GM12865 (cell line): Measurements from ENCODE around the gene POLR3B.
A peak's percentile ranks its signal among the peaks of the same experiment; 100 is the strongest.
"Not testable (repeated sequence)": the region's sequence is repeated elsewhere in the genome, so short reads cannot be mapped to it uniquely, and the experiment has no call there.

Experiments used
- DNase-seq: peaks from one replicate; pipeline ENCODE4 v3.0.0; 2010; ENCODE audit warnings: low read depth
- H3K4me3 ChIP-seq: 2 replicates; pipeline ENCODE4 v1.5.1; 2011; ENCODE audit warnings: mild to moderate bottlenecking, low read depth, low read length, control low read depth
- CTCF ChIP-seq: IDR thresholded peaks from 2 replicates; pipeline ENCODE4 v1.5.1; 2011; ENCODE audit warnings: low read length, control low read depth, low read depth, inconsistent platforms; ENCODE audit not compliant: insufficient read depth; ENCODE audit errors: missing control alignments

The POLR3B gene

GRCh38 chr12:106357549-106358395, at the start of gene POLR3B:
POLR3B (plus strand) TSS chr12:106357748; CDS start chr12:106357880, 132 bp downstream.
- peak within 1 kb of the TSS; percentile 65 for H3K4me3 ChIP-seq
- peak; percentile 97 for DNase-seq
- peak; percentile 88 for TF ChIP-seq CTCF

- no peak overlapping the region for H3K4me3 ChIP-seq
- TF ChIP-seq CTCF: no peak
- DNase-seq: no peak
These were observed 49.4 kb upstream of the POLR3B start for GRCh38 chr12:106308121-106308520.

GRCh38 chr12:106308611-106309010, 48.9 kb upstream of the POLR3B start:
- no peak for DNase-seq
- no peak for TF ChIP-seq CTCF
- H3K4me3 ChIP-seq: no peak overlapping the region

GRCh38 chr12:106309671-106310505, 47.7 kb upstream of the POLR3B start:
- TF ChIP-seq CTCF: no peak
- no peak for DNase-seq
- no peak overlapping the region for H3K4me3 ChIP-seq

GRCh38 chr12:106310687-106311086, 46.9 kb upstream of the POLR3B start:
- TF ChIP-seq CTCF: no peak
- no peak for DNase-seq
- H3K4me3 ChIP-seq: no peak overlapping the region

GRCh38 chr12:106311139-106311538, 46.4 kb upstream of the POLR3B start:
- no peak for TF ChIP-seq CTCF
- no peak for DNase-seq
- no peak overlapping the region for H3K4me3 ChIP-seq

- not testable (repeated sequence) for DNase-seq, H3K4me3 ChIP-seq
These were observed 44.1 kb upstream of the POLR3B start for GRCh38 chr12:106313413-106313812.
